Esophagus muscularis mucosa (tissue), 4 donors: ENCODE measurements around the gene ZNF22. TPM values are rescaled to one million over a fixed set of nuclear protein-coding genes. Genes with fewer than 3 reads are reported as not detected.

Source experiments
- DNase-seq: peaks from one replicate; pipeline ENCODE4 v3.0.0-alpha.2; 2017; ENCODE audit errors: extremely low spot score
- H3K27ac ChIP-seq, 4 donors: fragments of 200-600 bp; sonication (generic); replicated peaks in 1 of 4; 1 replicate in 3 of 4; 2 replicates in 1 of 4; pipeline ENCODE4 v1.5.1; 2016 to 2019; ENCODE audit warnings: mild to moderate bottlenecking in 1 of 4
- H3K27me3 ChIP-seq, 4 donors: fragments of 200-600 bp; sonication (generic); one replicate each; pipeline versions ENCODE4 v1.5.1 to v1.6.0; 2016 to 2019
- H3K36me3 ChIP-seq, 4 donors: fragments of 200-600 bp; sonication (generic); one replicate each; pipeline ENCODE4 v1.5.1; 2016 to 2019
- H3K4me1 ChIP-seq, 4 donors: fragments of 200-600 bp; sonication (generic); one replicate each; pipeline ENCODE4 v1.5.1; 2016 to 2019
- H3K4me3 ChIP-seq, 4 donors: fragments of 200-600 bp; sonication (generic); 1 replicate in 2 of 4; 2 replicates in 2 of 4; pipeline ENCODE4 v1.5.1; 2016 to 2019; ENCODE audit warnings: mild to moderate bottlenecking in 4 of 4, moderate library complexity in 1 of 4
- H3K9me3 ChIP-seq, 4 donors: fragments of 200-600 bp; sonication (generic); 1 replicate in 3 of 4; 2 replicates in 1 of 4; pipeline ENCODE4 v1.5.1; 2016 to 2019
- CTCF ChIP-seq, 3 experiments: fragments of 200-600 bp in 2 of 3; fragments of 450-650 bp in 1 of 3; sonication (generic) in 2 of 3; IDR thresholded peaks; one replicate each; pipeline ENCODE4 v1.5.1; 2017 to 2019; ENCODE audit warnings: antibody characterized with exemption in 3 of 3, mild to moderate bottlenecking in 2 of 3, moderate library complexity in 1 of 3
- EP300 ChIP-seq: sonication (generic); formaldehyde crosslinking; IDR thresholded peaks from one replicate; pipeline ENCODE4 v1.6.1; 2017; ENCODE audit warnings: antibody characterized with exemption
- POLR2A ChIP-seq: fragments of 450-650 bp; IDR thresholded peaks from one replicate; pipeline ENCODE4 v1.6.1; 2017; ENCODE audit warnings: antibody characterized with exemption, moderate library complexity, mild to moderate bottlenecking, low read depth
- POLR2AphosphoS5 ChIP-seq, 2 donors: sonication (generic); formaldehyde crosslinking; IDR thresholded peaks; one replicate each; pipeline ENCODE4 v1.6.1; 2017; ENCODE audit warnings: antibody characterized with exemption in 2 of 2
- WGBS: methylation state at CpG from one replicate; pipeline ENCODE4 v1.1.5; 2018; 5-methylcytosine and 5-hydroxymethylcytosine counted together
- intact Hi-C: fragments of 100-400 bp; cut with DNase I; formaldehyde crosslinking; loops from one replicate; pipeline ENCODE4 v1.15.1; 2023
- total RNA-seq, 4 donors: library from RNA; depleted of rRNA; stranded (reverse); fragments of >200 nt; gene quantifications; one replicate each; pipeline versions ENCODE4 v1.1.0 to v1.2.1, GENCODE V29; 2016

The ZNF22 gene
- total RNA-seq, 4 donors from 2014 or later, result 17.5 to 24.4 (median 19.5) TPM

GRCh38 chr10:44990965-44991364 is 9.8 kb upstream of the ZNF22 start:
- Histone ChIP-seq H3K27me3 (no peaks in the 10 kb centered on the region), H3K27ac (peak overlapping the region in 3 of 4 donors; percentile 30 to 92 (median 48)), H3K36me3 (peaks cover 4 to 78% (median 55%) of the 10 kb centered on the region in 4 donors), H3K4me1 (peaks cover 61 to 76% (median 67%) of the 10 kb centered on the region in 4 donors), H3K4me3 (no peak overlapping the region), H3K9me3 (no peaks in the 10 kb centered on the region)
- DNase-seq, result no peak
- intact Hi-C loops, result no loop called here
- TF ChIP-seq POLR2A (no peak), EP300 (no peak), CTCF (IDR thresholded peaks at IDR 0.05) (no peak), POLR2AphosphoS5 (IDR thresholded peaks at IDR 0.05) (no peak)
- 93% methylated on average over 6 of the region's 7 CpGs for WGBS

- TF ChIP-seq POLR2AphosphoS5 (IDR thresholded peaks at IDR 0.05), result no peak
- no peak for TF ChIP-seq CTCF (IDR thresholded peaks at IDR 0.05)
- Histone ChIP-seq H3K4me1 (peaks cover 63 to 77% (median 68%) of the 10 kb centered on the region in 4 donors), H3K9me3 (no peaks in the 10 kb centered on the region), H3K4me3 (no peak overlapping the region), H3K36me3 (peaks cover 4 to 72% (median 55%) of the 10 kb centered on the region in 4 donors), H3K27me3 (no peaks in the 10 kb centered on the region), H3K27ac (peak overlapping the region; percentile 5 to 95 (median 70))
- WGBS, result 61% methylated on average over 5 of the region's 5 CpGs
- no peak for DNase-seq
- intact Hi-C loops, result no loop called here
Observed at GRCh38 chr10:44991571-44991970, 9.2 kb upstream of the ZNF22 start.

- peak; percentile 80 for DNase-seq
- H3K9me3 ChIP-seq, result no peaks in the 10 kb centered on the region
- H3K27me3 ChIP-seq, result no peaks in the 10 kb centered on the region
- H3K4me3 ChIP-seq, result no peak overlapping the region
- intact Hi-C loops, result no loop called here
- H3K4me1 ChIP-seq, result peaks cover 69 to 78% (median 72%) of the 10 kb centered on the region in 4 donors
- peak overlapping the region; percentile 5 to 95 (median 70) for H3K27ac ChIP-seq
- WGBS, result 79% methylated on average over 4 of the region's 11 CpGs
- peaks cover 4 to 66% (median 51%) of the 10 kb centered on the region in 4 donors for H3K36me3 ChIP-seq
- no peak for TF ChIP-seq POLR2A
Observed at GRCh38 chr10:44992070-44992731, 8.5 kb upstream of the ZNF22 start.

- TF ChIP-seq EP300, result no peak
- TF ChIP-seq CTCF (IDR thresholded peaks at IDR 0.05), result no peak
- no peak for TF ChIP-seq POLR2A
- TF ChIP-seq POLR2AphosphoS5 (IDR thresholded peaks at IDR 0.05), result no peak
- DNase-seq, result peak; percentile 68
- peaks cover 75 to 80% (median 77%) of the 10 kb centered on the region in 4 donors for H3K4me1 ChIP-seq
- no peak overlapping the region for H3K4me3 ChIP-seq
- intact Hi-C loops, result no loop called here
- H3K9me3 ChIP-seq, result no peaks in the 10 kb centered on the region
- H3K27me3 ChIP-seq, result no peaks in the 10 kb centered on the region
- 94% methylated on average over 8 of the region's 8 CpGs for WGBS
- H3K27ac ChIP-seq, result peak overlapping the region; percentile 90 to 95 (median 92)
- H3K36me3 ChIP-seq, result peaks cover 4 to 60% (median 47%) of the 10 kb centered on the region in 4 donors
Observed at GRCh38 chr10:44992732-44993225, 7.9 kb upstream of the ZNF22 start.

- Histone ChIP-seq H3K4me1 (peaks cover 80 to 86% (median 82%) of the 10 kb centered on the region in 4 donors), H3K9me3 (no peaks in the 10 kb centered on the region), H3K4me3 (no peak overlapping the region), H3K27ac (peak overlapping the region; percentile 90 to 95 (median 92)), H3K36me3 (peaks cover 4 to 54% (median 45%) of the 10 kb centered on the region in 4 donors), H3K27me3 (no peaks in the 10 kb centered on the region)
- 93% methylated on average over 12 of the region's 14 CpGs for WGBS
- peak; percentile 60 for DNase-seq
- intact Hi-C loops, result no loop called here
- TF ChIP-seq POLR2A, result no peak
- TF ChIP-seq CTCF (IDR thresholded peaks at IDR 0.05), result no peak
- no peak for TF ChIP-seq EP300
- TF ChIP-seq POLR2AphosphoS5 (IDR thresholded peaks at IDR 0.05), result no peak
Observed at GRCh38 chr10:44993226-44993921, 7.3 kb upstream of the ZNF22 start.
